Uterus (tissue), 2 donors: ENCODE data around the gene MEGF10.

Experiments used
- POLR2A ChIP-seq, 2 donors: fragments of 450-650 bp; IDR thresholded peaks; one replicate each; pipeline ENCODE4 v1.6.1; 2016; ENCODE audit warnings: antibody characterized with exemption in 2 of 2, mild to moderate bottlenecking in 1 of 2, moderate library complexity in 1 of 2
- TF ChIP-seq, protein P1 (sequence below), 4 experiments: fragments of 200-600 bp in 2 of 4; fragments of 450-650 bp in 2 of 4; sonication (generic) in 2 of 4; IDR thresholded peaks; one replicate each; pipeline ENCODE4 v1.5.1; 2016 to 2019; ENCODE audit warnings: antibody characterized with exemption in 4 of 4, mild to moderate bottlenecking in 2 of 4, moderate library complexity in 1 of 4

DNA sequence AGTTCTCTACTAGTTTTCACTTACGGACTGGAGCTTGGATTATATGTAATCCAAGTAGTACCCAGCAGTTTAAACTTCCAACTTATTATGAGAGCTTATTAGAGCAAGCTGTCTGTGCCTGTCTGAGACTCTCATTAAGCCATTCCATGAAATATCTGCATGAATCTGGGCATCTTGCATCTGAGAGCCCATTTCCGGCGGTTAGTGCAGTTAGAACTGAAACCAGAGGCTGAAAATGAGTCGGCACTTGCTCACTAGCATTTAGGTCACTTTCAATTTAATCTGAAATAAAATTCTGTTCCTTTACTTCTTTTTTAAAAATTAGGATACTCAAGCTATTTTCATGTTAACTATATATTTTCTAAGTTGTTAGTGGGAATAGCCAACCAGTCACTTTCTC lies 102.2 kb downstream of the MEGF10 start:
- TF ChIP-seq, protein P1, sequence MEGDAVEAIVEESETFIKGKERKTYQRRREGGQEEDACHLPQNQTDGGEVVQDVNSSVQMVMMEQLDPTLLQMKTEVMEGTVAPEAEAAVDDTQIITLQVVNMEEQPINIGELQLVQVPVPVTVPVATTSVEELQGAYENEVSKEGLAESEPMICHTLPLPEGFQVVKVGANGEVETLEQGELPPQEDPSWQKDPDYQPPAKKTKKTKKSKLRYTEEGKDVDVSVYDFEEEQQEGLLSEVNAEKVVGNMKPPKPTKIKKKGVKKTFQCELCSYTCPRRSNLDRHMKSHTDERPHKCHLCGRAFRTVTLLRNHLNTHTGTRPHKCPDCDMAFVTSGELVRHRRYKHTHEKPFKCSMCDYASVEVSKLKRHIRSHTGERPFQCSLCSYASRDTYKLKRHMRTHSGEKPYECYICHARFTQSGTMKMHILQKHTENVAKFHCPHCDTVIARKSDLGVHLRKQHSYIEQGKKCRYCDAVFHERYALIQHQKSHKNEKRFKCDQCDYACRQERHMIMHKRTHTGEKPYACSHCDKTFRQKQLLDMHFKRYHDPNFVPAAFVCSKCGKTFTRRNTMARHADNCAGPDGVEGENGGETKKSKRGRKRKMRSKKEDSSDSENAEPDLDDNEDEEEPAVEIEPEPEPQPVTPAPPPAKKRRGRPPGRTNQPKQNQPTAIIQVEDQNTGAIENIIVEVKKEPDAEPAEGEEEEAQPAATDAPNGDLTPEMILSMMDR (IDR thresholded peaks at IDR 0.05) = no peak
- no peak for TF ChIP-seq POLR2A (IDR thresholded peaks at IDR 0.05)
